SU-DHL-6 (cell line): Measurements from ENCODE around the gene ECHDC3.

Experiments
- EZH2phosphoT487 ChIP-seq: fragments of 200-600 bp; sonication (generic), shearing (Covaris generic); conservative IDR thresholded peaks from 2 replicates; pipeline ENCODE4 v1.6.1; 2018; ENCODE audit warnings: mild to moderate bottlenecking, antibody characterized with exemption, low read length, moderate library complexity, mixed read lengths
- TF ChIP-seq, protein P1 (sequence below): fragments of 200-600 bp; sonication (generic); IDR thresholded peaks from one replicate; pipeline ENCODE4 v1.5.1; 2017; ENCODE audit warnings: antibody characterized with exemption, mild to moderate bottlenecking, low read length, moderate library complexity; ENCODE audit not compliant: insufficient read depth, poor library complexity, severe bottlenecking

DNA sequence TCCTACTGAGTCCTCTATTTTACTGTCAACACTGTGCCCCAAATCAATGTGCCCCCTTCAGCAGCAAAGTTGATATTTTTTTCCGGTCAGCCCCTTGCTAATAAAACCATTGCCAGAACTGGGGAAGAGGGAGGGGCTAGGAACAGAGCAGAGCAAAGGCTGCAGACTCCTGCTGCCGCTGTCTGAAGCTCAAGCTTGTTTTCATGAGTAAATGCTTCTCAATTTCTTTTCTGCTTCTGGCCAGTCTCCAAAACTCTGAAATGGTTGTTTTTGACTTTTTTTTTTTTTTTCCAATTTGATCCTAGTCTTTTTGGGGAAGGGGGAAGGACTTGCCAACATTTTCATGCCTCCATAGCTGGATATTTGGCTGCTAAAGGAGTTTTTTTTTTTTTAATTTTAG is 54.3 kb downstream of the ECHDC3 start:
- TF ChIP-seq, protein P1, sequence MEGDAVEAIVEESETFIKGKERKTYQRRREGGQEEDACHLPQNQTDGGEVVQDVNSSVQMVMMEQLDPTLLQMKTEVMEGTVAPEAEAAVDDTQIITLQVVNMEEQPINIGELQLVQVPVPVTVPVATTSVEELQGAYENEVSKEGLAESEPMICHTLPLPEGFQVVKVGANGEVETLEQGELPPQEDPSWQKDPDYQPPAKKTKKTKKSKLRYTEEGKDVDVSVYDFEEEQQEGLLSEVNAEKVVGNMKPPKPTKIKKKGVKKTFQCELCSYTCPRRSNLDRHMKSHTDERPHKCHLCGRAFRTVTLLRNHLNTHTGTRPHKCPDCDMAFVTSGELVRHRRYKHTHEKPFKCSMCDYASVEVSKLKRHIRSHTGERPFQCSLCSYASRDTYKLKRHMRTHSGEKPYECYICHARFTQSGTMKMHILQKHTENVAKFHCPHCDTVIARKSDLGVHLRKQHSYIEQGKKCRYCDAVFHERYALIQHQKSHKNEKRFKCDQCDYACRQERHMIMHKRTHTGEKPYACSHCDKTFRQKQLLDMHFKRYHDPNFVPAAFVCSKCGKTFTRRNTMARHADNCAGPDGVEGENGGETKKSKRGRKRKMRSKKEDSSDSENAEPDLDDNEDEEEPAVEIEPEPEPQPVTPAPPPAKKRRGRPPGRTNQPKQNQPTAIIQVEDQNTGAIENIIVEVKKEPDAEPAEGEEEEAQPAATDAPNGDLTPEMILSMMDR, result no peak
- TF ChIP-seq EZH2phosphoT487, result no peak
